B cell (primary cell): Measurements from ENCODE around the gene MTFR1L.

Experiments used
- CTCF ChIP-seq: fragments of 200-600 bp; IDR thresholded peaks from one replicate; pipeline ENCODE4 v1.8.0; 2022; ENCODE audit warnings: antibody characterized with exemption, mild to moderate bottlenecking
- EZH2 ChIP-seq: IDR thresholded peaks from 2 replicates; pipeline ENCODE4 v1.6.1; 2012; ENCODE audit warnings: borderline replicate concordance, low read depth, mild to moderate bottlenecking, moderate library complexity, low read length; ENCODE audit not compliant: insufficient read depth, poor library complexity, severe bottlenecking

GRCh38 chr1:25804964-25805862 is 14.5 kb upstream of the MTFR1L start:
- TF ChIP-seq CTCF (no peak), EZH2 (no peak)
